Muscle layer of duodenum (tissue), 2 donors: Measurements from ENCODE around the gene ZNF181.
"Not testable (repeated sequence)": the region's sequence is repeated elsewhere in the genome, so short reads cannot be mapped to it uniquely, and the experiment has no call there.

Experiments
- H3K27ac ChIP-seq: one replicate; pipeline ENCODE4 v1.7.0; 2013; ENCODE audit warnings: mild to moderate bottlenecking, low read length
- H3K27me3 ChIP-seq: one replicate; pipeline ENCODE4 v1.7.0; 2013; ENCODE audit warnings: low read depth, mild to moderate bottlenecking, control low read depth, low read length
- H3K36me3 ChIP-seq, 2 donors: one replicate each; pipeline ENCODE4 v1.7.0; 2013; ENCODE audit warnings: low read length in 2 of 2, control low read depth in 1 of 2, mild to moderate bottlenecking in 1 of 2; ENCODE audit not compliant: insufficient read depth in 2 of 2, control insufficient read depth in 1 of 2
- H3K4me1 ChIP-seq, 2 donors: one replicate each; pipeline ENCODE4 v1.7.0; 2013; ENCODE audit warnings: low read length in 2 of 2, mild to moderate bottlenecking in 2 of 2, control low read depth in 1 of 2, moderate library complexity in 1 of 2; ENCODE audit not compliant: insufficient read depth in 2 of 2, control insufficient read depth in 1 of 2
- H3K4me3 ChIP-seq, 2 donors: one replicate each; pipeline ENCODE4 v1.7.0; 2013; ENCODE audit warnings: low read length in 2 of 2, low read depth in 1 of 2, mild to moderate bottlenecking in 1 of 2
- H3K9me3 ChIP-seq, 2 donors: one replicate each; pipeline ENCODE4 v1.7.0; 2013; ENCODE audit warnings: low read length in 2 of 2, control low read depth in 1 of 2, mild to moderate bottlenecking in 1 of 2; ENCODE audit not compliant: control insufficient read depth in 1 of 2
- donor health status: healthy.

ZNF181 gene

DNA sequence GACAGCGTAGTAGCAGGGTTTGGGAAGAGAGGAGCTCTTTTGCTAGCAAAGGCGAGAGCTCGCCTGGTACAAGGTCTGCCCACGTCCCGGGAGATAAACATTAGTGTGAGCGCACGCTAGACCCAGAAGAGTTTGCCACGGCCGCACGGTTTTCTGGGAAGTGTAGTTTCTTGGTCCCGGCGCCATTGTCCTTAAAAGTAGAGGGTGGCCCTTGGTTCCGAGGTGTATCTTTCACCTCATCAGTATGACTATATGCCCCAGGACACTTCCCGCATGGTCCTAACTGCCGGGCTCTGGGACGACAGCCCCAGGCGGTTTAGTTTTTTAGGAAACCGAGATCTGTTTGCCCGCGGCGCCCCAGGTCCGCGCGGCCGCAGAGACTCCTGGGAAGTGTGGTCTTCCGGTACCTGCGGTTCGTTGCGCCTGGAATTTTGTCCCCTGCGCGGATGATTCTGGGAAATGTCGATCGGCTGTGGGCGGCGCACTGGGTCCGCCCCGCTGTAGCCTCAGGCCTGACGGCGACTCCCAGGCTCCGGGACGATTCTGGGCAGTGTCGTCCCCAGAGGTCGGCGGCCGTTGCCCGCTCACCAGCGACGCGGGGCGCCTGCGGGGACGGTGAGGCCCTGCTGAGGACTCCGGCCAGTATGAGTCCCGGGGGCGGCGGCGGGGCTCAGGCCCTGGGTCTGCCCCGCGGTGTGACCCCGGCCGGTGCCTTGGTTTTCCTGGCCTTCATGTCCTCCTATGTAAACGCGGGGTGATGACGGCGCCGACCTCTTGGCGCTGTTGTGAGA lies at the start of gene ZNF181:
Gene ZNF181 (plus strand): TSS at position 498 of the 791 bp plus-strand sequence. CDS start 795 bp downstream, outside the sequence.
- peaks cover 10 to 23% of the 10 kb centered on the region in 2 donors for H3K4me1 ChIP-seq
- no peaks in the 10 kb centered on the region for H3K27me3 ChIP-seq
- peak within 1 kb of the TSS; percentile 81 to 91 for H3K4me3 ChIP-seq
- H3K9me3 ChIP-seq = peaks cover 8 to 11% of the 10 kb centered on the region in 2 donors
- peaks cover 11 to 38% of the 10 kb centered on the region in 2 donors for H3K36me3 ChIP-seq
- peak within 1 kb of the TSS; percentile 90 for H3K27ac ChIP-seq

DNA sequence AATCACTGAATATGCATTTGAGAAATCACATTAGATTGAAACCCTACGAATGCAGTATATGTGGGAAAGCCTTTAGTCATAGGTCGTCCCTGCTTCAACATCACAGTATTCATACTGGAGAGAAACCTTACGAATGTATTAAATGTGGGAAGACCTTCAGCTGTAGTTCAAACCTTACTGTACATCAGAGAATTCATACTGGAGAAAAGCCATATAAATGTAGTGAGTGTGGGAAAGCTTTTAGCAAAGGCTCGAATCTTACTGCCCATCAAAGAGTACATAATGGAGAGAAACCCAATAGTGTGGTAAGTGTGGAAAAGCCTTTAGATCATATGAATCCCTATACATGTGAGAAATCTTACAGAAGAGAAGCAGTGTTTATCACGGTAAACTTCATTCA lies 48.8 kb upstream of the ZNF181 start:
- H3K27ac ChIP-seq, H3K27me3 ChIP-seq, H3K4me1 ChIP-seq: not testable (repeated sequence)
- H3K36me3 ChIP-seq = peaks cover 18 to 52% of the 10 kb centered on the region in 2 donors
- H3K9me3 ChIP-seq = peaks cover 35 to 66% of the 10 kb centered on the region in 2 donors
- H3K4me3 ChIP-seq = peak overlapping the region in 1 of 2 donors; percentile 7

DNA sequence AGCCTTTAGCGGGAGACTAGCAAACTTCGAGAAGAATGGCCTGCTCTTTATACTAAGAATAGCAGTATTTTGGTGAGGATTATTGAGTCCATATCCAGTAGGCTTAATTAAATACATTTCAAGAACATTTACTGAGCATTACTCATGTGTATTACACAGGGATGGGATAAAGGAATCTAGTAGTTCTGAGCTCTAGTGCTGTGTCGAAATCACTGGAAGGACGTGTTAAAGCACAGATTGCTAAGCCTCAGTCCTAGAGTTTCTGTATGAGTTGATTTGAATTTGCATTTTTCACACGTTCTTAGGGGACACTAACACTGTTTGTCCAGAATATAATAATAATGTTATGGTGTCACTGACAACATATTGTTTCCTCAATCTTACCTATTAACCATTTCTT lies 47.6 kb upstream of the ZNF181 start:
- Histone ChIP-seq H3K4me1 (no peaks in the 10 kb centered on the region), H3K27me3 (no peaks in the 10 kb centered on the region), H3K4me3 (peak overlapping the region in 1 of 2 donors; percentile 7), H3K36me3 (peaks cover 14 to 40% of the 10 kb centered on the region in 2 donors), H3K9me3 (peaks cover 29 to 65% of the 10 kb centered on the region in 2 donors), H3K27ac (no peak overlapping the region)

DNA sequence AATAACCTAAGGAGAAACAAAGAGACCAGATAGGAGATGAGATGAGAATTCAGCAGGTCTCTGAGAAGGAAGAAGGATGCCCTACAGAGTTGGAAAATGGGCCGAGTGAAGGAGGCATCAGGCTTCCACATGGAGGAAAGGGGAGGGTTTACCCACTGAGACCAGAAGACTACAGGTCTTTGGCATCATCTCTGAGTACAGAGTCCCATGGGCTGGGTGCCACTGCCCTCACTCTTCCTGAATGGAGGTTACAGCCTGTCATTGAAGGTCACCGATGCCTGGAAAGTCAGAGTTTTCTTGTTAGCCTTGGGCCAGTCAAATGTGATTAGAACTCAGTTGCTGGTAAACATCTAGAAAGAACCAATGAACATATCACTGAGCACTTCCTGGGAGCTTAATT lies 46.7 kb upstream of the ZNF181 start:
- H3K4me3 ChIP-seq = peak overlapping the region in 1 of 2 donors; percentile 39
- no peaks in the 10 kb centered on the region for H3K27me3 ChIP-seq
- no peaks in the 10 kb centered on the region for H3K4me1 ChIP-seq
- H3K27ac ChIP-seq = no peak overlapping the region
- H3K36me3 ChIP-seq = peaks cover 14 to 31% of the 10 kb centered on the region in 2 donors
- peaks cover 29 to 58% of the 10 kb centered on the region in 2 donors for H3K9me3 ChIP-seq

DNA sequence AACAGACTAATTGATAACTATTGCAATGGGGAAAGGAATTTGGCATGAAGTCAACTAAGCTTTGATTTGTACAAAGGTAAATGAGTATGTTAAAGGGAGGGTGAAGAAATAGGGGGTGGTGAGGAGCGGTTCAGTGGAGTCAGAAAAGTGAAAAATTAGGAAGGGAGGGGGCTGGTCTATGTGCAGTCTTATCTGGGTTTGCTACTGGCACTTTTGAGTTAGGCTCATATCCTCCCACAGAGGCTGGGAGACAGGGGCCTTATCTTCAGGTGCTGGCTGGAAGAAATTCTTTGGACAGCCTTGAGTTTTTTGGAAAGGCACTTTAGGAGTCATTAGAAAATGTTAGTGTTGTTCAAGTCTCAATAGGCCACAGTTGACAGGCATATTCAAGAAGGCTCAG lies 45.5 kb upstream of the ZNF181 start:
- Histone ChIP-seq H3K9me3 (peaks cover 28 to 49% of the 10 kb centered on the region in 2 donors), H3K4me1 (no peaks in the 10 kb centered on the region), H3K36me3 (peaks cover 3 to 19% of the 10 kb centered on the region in 2 donors), H3K4me3 (no peak overlapping the region), H3K27ac (no peak overlapping the region), H3K27me3 (no peaks in the 10 kb centered on the region)

DNA sequence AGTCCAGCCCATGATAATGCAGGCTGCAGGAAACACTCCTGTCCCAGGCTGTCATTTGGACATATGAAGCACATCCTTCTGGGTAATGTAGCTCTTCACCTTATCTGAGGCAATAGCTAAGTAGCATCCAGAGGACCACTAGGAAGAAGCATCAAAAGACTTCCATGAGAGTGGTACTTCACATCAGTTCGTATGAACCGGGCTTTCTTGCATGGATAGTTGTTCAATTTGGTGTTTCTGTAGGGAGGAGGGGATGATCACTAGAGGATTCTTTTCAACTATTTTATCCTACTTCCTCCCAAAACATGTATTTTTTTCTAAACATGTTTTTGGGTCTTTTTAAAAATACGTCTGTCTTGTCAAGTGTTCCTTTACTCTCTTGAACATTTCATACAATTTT lies 43.7 kb upstream of the ZNF181 start:
- no peak overlapping the region for H3K27ac ChIP-seq
- H3K9me3 ChIP-seq = peaks cover 14 to 35% of the 10 kb centered on the region in 2 donors
- no peak overlapping the region for H3K4me3 ChIP-seq
- no peaks in the 10 kb centered on the region for H3K27me3 ChIP-seq
- peaks cover 0 to 5% of the 10 kb centered on the region in 2 donors for H3K36me3 ChIP-seq
- H3K4me1 ChIP-seq = no peaks in the 10 kb centered on the region

DNA sequence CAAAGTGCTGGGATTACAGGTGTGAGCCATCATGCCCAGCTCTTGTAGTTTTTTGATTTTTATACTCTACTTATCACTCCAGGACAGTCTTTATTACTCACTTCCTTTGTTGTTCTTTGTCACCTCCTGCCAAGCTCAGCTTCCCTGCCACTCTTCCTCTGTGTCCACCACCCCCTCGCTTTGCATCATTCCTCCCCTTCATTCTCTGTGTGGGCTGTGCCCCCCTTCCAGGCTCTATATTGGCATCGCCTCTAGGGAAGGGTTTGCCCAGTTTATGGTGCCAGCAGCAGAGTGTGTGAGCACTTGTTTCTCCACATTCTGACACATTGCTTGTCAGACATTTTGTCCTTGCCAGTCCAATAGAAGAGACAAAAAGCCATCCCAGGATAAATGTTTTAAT lies 41.5 kb upstream of the ZNF181 start:
- H3K9me3 ChIP-seq = peaks cover 0 to 15% of the 10 kb centered on the region in 2 donors
- H3K4me1 ChIP-seq = no peaks in the 10 kb centered on the region

DNA sequence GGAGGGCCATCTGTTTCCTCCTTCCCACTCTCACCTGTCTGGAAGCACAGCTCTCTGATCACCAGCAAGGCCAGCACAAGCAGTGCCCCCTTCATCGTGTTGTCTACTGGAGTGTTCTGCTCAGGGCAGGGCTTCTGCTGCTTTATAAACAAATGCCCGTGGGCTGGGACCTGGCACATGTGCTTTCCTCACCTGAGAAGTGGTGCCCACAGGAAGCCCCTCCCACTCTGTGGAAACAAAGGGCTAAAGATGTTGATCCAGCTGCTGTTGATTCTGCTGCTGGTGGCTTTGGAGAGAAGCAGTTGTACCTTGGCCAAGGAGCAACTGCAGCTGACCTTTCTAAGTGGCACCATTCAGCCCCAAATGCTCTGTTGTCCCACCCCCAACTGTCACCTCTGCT lies 26.4 kb upstream of the ZNF181 start:
- Histone ChIP-seq H3K9me3 (peaks cover 0 to 7% of the 10 kb centered on the region in 2 donors), H3K4me1 (no peaks in the 10 kb centered on the region), H3K27ac (no peak overlapping the region), H3K27me3 (no peaks in the 10 kb centered on the region), H3K36me3 (no peaks in the 10 kb centered on the region), H3K4me3 (no peak overlapping the region)

More for the DNA sequence above, 41.5 kb upstream of the ZNF181 start:
- no peak overlapping the region for H3K27ac ChIP-seq
- H3K36me3 ChIP-seq = no peaks in the 10 kb centered on the region
- H3K4me3 ChIP-seq = no peak overlapping the region
- H3K27me3 ChIP-seq = no peaks in the 10 kb centered on the region

DNA sequence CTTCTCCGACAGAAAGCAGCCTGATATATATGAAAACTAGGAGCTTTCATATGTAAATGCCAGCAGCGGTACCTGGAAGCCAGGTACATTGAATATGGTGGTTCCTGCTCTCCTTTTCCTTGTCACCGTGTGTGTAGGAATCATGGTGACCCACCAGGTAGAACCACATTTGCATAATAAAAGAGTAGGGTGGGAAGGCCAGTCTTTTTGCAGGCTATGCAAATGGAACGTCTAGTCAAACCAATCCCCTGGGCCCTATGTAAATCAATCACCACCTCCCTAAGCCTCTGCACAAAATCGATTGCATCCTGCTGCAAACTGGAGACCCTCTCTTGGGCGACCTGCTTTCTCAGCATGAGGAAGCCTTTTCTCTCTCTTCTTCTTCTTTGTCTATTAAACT lies 22.2 kb upstream of the ZNF181 start:
- no peaks in the 10 kb centered on the region for H3K36me3 ChIP-seq
- H3K4me1 ChIP-seq = no peaks in the 10 kb centered on the region
- no peaks in the 10 kb centered on the region for H3K27me3 ChIP-seq
- no peak overlapping the region for H3K4me3 ChIP-seq
- H3K27ac ChIP-seq = no peak overlapping the region
- peaks cover 0 to 8% of the 10 kb centered on the region in 2 donors for H3K9me3 ChIP-seq

DNA sequence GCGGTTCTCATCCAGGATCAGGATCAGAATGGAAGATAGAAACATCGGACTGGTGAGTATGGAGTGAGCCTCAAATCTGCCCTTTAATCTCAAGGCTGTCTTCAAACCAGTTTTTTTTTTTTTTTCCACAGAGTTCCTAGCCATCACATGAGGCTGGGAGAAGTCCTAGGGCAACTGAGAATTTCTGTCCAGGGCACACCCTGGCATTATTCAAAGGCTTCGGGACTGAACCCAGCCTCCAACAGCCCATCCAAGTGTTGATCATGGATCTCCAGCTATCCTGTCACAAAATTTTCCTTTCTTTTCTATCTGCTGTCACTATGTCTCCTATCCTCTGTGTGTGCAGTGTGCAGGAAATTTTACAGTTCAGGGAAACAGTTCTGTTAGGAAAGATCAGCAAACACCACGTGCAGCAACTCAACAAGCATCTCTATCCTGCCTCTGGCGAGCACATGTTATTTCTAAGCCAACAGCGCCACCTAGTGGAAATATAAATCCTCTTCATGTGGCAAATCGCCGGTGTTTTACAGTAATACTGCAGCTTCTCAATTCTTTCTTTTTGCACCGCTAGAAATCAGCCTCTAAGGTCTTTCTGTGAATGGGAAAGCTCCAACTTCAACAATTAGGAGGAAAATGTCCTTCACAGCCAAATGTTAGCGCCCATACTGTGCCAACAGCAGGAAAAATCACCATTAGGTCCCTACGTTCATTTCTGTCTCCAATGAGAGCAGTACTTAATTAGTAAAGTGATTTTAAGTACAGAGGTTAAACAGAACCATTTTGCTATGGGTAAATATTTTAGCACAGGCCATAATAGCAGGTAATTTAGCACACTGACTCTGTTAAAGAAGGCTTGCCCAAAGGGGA lies 21.4 kb upstream of the ZNF181 start:
- Histone ChIP-seq H3K27ac (no peak overlapping the region), H3K4me1 (no peaks in the 10 kb centered on the region), H3K36me3 (no peaks in the 10 kb centered on the region), H3K9me3 (peaks cover 0 to 4% of the 10 kb centered on the region in 2 donors), H3K4me3 (no peak overlapping the region), H3K27me3 (no peaks in the 10 kb centered on the region)

DNA sequence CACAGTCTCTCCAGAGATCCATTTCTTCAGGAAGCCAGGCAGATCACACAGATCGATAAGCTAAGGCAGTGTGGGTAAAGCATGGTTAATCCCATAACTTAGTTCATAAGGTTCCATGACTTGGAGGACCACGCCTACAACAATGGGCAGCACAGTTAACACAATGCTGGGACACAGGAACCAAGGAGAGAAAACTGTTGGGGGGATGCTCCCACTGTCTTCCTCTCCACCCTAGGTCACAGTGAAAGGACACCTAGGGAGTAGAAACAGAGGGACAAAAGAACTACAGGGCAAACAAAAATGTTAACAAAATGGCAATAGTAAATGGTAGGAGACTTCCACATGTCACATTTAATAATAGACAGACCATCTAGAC lies 20.8 kb upstream of the ZNF181 start:
- Histone ChIP-seq H3K36me3 (no peaks in the 10 kb centered on the region), H3K27ac (no peak overlapping the region), H3K27me3 (no peaks in the 10 kb centered on the region), H3K4me3 (no peak overlapping the region), H3K4me1 (no peaks in the 10 kb centered on the region), H3K9me3 (peaks cover 0 to 4% of the 10 kb centered on the region in 2 donors)
